VCaP (cell line): ENCODE results near the gene HK1.

ENCODE experiments used
- H3K27ac ChIP-seq: fragments of 450-650 bp; 2 replicates; pipeline ENCODE4 v1.5.1; 2017
- CTCF ChIP-seq: fragments of 450-650 bp; conservative IDR thresholded peaks from 2 replicates; pipeline ENCODE4 v1.5.1; 2017; ENCODE audit warnings: mild to moderate bottlenecking, moderate library complexity

The HK1 gene

GRCh38 chr10:69409176-69409495 is 130.8 kb downstream of the HK1 start:
- peak overlapping the region; percentile 74 for H3K27ac ChIP-seq
- TF ChIP-seq CTCF, result no peak

DNA sequence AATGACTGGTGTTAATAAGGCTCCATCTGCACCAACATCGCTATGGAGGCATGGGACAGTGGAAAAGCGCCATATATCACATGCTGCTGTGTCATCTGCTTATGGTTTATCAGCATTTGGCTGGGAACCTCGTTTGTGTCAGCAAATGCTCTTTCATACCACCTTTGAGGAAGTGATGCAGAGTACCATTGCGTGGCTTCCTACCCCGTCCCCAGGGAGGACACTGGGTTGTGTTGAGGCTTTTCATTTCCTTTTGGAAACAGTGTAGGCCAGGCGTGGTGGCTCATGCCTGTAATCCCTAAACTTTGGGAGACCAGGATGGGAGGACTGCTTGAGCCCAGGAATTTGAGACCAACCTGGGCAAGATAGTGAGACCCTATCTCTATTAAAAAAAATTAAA is 131.7 kb downstream of the HK1 start:
- no peak overlapping the region for H3K27ac ChIP-seq
- no peak for TF ChIP-seq CTCF

DNA sequence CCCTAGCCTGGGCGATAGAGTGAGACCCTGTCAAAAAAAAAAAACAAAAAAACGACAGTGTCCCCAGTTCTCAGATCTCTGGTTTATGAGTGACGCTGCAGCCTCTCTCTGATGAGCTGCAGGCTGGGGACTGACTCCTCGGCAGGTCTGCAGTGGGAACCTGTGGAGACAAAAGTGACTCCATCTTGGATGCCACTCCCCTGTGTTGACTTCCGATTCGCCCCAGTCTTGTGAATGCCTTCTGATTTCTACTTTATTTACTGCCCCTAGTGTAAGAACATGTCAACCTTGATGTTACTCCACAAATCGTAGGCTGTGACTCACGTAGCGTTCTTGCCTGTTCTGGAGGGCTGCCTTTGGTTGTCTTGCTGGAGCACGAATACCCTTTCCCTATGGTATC is 132.2 kb downstream of the HK1 start:
- H3K27ac ChIP-seq, result no peak overlapping the region
- TF ChIP-seq CTCF, result no peak

GRCh38 chr10:69411476-69411875 is 133.2 kb downstream of the HK1 start:
- H3K27ac ChIP-seq, result no peak overlapping the region
- no peak for TF ChIP-seq CTCF

DNA sequence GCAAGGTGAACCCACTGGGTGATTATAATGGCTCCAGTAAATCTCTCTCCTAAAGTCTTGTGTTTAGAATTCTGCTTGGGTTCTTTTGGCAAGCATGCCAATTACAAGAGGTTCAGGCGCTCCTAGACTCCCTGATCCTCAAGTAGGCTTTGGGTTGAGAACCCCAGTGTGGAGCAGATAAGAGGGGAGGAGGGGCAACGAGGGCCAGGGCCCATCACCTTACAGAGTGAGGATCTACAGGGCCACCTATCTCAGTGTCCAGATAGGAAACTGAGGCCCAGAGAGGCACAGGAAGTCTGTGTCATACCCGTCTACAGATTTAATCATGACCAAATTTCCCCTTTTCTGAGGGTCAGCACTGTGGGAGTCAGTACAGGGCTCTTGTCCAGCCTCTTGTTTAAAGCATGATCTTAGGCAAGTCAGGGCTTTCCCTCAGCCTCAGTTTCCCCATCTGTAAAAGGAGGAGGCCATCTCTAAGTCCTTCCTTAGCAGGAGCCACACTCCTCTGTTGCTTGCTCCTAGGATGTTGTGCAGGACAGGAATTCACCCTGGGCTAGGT is 134.0 kb downstream of the HK1 start:
- no peak for TF ChIP-seq CTCF
- H3K27ac ChIP-seq, result no peak overlapping the region

DNA sequence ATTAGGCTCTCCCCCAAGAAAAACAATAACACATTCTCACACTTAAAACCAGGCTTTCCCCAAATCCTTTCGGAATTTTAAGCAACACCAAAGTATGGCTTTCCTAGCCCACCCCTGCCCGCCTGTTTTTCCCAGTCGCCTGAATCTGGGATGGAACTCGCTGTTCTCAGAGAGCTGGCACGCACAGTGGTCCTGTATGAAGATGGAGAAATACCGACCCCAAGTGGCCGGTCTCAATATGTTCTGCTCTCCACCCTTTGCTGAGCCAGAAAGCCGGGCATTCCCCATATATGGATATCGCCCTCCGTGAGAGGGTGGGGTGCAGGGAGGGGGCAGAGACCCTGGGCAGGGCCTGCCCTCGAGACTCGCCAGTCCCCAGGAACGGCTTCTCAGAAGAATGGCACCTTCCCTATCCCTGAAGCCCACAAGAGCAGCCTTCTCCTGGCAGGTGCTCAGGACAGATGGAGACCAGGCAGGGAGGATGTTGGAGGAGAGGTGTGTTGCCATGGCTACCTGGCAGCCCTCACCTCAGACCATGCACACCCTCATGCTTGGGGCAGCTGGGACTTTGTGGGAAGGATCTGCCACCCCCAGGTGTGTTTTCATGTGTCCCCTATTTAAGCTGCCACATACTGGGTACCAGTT is 135.0 kb downstream of the HK1 start:
- H3K27ac ChIP-seq, result no peak overlapping the region
- peak; percentile 60 for TF ChIP-seq CTCF

DNA sequence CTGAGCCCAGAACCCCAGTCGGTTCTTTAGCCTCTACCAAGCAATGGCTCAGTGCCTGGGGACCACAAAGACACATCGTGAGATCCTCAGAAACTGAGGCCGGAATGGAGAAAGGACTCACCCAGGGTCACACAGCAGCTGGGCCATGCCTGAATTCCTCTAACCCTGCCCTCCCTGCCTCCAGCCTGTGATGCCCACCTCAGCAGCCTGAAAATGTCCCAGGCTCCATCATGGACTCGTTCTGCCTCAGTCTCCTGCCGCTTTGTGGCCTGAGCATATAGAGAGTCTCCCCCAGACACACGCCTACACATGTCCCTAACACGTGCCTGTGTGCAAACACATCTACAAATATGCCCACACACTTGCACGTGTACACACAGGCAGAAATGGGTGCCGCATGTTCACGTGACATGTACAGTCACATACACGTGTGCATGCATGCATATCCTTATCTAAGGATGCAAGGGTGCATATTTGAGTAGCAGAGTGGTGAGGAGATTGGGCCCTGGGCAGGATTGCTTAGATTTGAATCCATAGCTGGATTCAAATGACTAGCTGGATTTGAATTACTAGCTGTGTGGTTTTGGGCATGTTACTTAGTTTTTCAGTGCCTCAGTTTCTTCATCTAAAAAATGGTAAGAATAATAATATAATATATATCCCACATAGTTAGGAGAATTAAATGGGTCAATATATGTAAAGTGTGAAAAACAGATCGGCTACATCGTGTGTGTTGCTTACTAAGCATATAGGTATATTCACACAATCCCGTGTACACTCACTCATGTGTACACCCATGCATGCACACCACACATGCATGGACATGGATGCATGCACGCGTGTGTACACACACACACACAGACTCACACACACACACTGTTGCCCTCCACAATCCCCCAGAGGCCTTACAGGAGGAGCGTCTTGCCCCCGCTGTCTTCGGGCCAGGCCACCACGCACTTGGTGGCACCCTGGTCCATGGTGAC is 136.0 kb downstream of the HK1 start:
- no peak for TF ChIP-seq CTCF
- no peak overlapping the region for H3K27ac ChIP-seq
